SIG-M5 treated with dmso at 0.1 percent for 504 hours (cell line): ENCODE results near the gene CIAPIN1.
"Not testable (repeated sequence)": the region's sequence is repeated elsewhere in the genome, so short reads cannot be mapped to it uniquely, and the experiment has no call there.

ENCODE experiments used
- DNase-seq: peaks from one replicate; lab custom pipeline; 2025; ENCODE audit not compliant: unreplicated experiment; lab: John Stamatoyannopoulos, UW

Gene CIAPIN1

GRCh38 chr16:57444711-57445110, 2.5 kb downstream of the CIAPIN1 start:
- no peak for DNase-seq

- not testable (repeated sequence) for DNase-seq
These were observed 6.6 kb downstream of the CIAPIN1 start for GRCh38 chr16:57440551-57440950.

- not testable (repeated sequence) for DNase-seq
These were observed 7.2 kb downstream of the CIAPIN1 start for GRCh38 chr16:57439947-57440346.

- DNase-seq, result no peak
These were observed 11.3 kb downstream of the CIAPIN1 start for GRCh38 chr16:57435838-57436237.

GRCh38 chr16:57434003-57434402, 13.2 kb downstream of the CIAPIN1 start:
- no peak for DNase-seq

- no peak for DNase-seq
These were observed 14.2 kb downstream of the CIAPIN1 start for GRCh38 chr16:57432989-57433388.

GRCh38 chr16:57432505-57432904, 14.7 kb downstream of the CIAPIN1 start:
- DNase-seq, result no peak

GRCh38 chr16:57430955-57431354, 16.2 kb downstream of the CIAPIN1 start:
- no peak for DNase-seq

GRCh38 chr16:57427824-57428223, 19.4 kb downstream of the CIAPIN1 start:
- DNase-seq, result no peak

- no peak for DNase-seq
These were observed 19.9 kb downstream of the CIAPIN1 start for GRCh38 chr16:57427307-57427706.

GRCh38 chr16:57426356-57426755, 20.8 kb downstream of the CIAPIN1 start:
- DNase-seq, result no peak

GRCh38 chr16:57424583-57424982, 22.6 kb downstream of the CIAPIN1 start:
- DNase-seq, result no peak

- DNase-seq, result no peak
These were observed 24.0 kb downstream of the CIAPIN1 start for GRCh38 chr16:57423152-57423551.

GRCh38 chr16:57422026-57422944, 24.9 kb downstream of the CIAPIN1 start:
- peak; percentile 5 for DNase-seq

- DNase-seq, result no peak
These were observed 27.7 kb downstream of the CIAPIN1 start for GRCh38 chr16:57419506-57419905.

- DNase-seq, result no peak
These were observed 31.1 kb downstream of the CIAPIN1 start for GRCh38 chr16:57416084-57416483.

GRCh38 chr16:57413733-57414132, 33.5 kb downstream of the CIAPIN1 start:
- no peak for DNase-seq

- no peak for DNase-seq
These were observed 33.9 kb downstream of the CIAPIN1 start for GRCh38 chr16:57413301-57413730.

GRCh38 chr16:57412584-57412983, 34.6 kb downstream of the CIAPIN1 start:
- no peak for DNase-seq

GRCh38 chr16:57411362-57411976, 35.7 kb downstream of the CIAPIN1 start:
- no peak for DNase-seq

GRCh38 chr16:57409870-57410587, 37.2 kb downstream of the CIAPIN1 start:
- DNase-seq, result no peak

- no peak for DNase-seq
These were observed 38.1 kb downstream of the CIAPIN1 start for GRCh38 chr16:57409065-57409464.
